IMR-90 (cell line): ENCODE data around the gene IQSEC3. TPM values are rescaled to one million over a fixed set of nuclear protein-coding genes. Genes with fewer than 3 reads are reported as not detected.

Experiments used
- ATAC-seq: fragments of 200-7000 bp; cut with Tn5 transposase; 2 replicates; pipeline ENCODE4 v1.9.1; 2020; ENCODE audit warnings: low read depth, mild to moderate bottlenecking, moderate library complexity
- BruUV-seq: library from RNA; stranded (reverse); fragments of 400-500 nt; replicated peaks from 2 replicates; lab custom pipeline; 2021; lab: Mats Ljungman, UMichigan
- CTCF ChIA-PET: fragments of 300-600 bp; formaldehyde crosslinking; extraction: SDS; loops from one replicate; lab custom pipeline; 2021; ENCODE audit warnings: antibody characterized with exemption; lab: Yijun Ruan, JAX
- POLR2A ChIA-PET: fragments of 300-600 bp; sonication (Branson Sonifier 250); formaldehyde crosslinking; loops from one replicate; lab custom pipeline; 2022; ENCODE audit warnings: antibody characterized with exemption; ENCODE audit not compliant: unreplicated experiment; lab: Charles Lee
- DNase-seq: peaks from one replicate; pipeline ENCODE4 v3.0.0; 2013
- H2AFZ ChIP-seq: replicated peaks from 2 replicates; pipeline ENCODE3; 2013; ENCODE audit warnings: low read length, mild to moderate bottlenecking; ENCODE audit not compliant: poor library complexity
- H2AK5ac ChIP-seq: 2 replicates; pipeline ENCODE4 v1.6.1; 2013; ENCODE audit warnings: low read depth, low read length, inconsistent platforms
- H2AK9ac ChIP-seq: replicated peaks from 2 replicates; pipeline ENCODE3; 2013; ENCODE audit warnings: mild to moderate bottlenecking, low read depth, low read length, moderate library complexity; ENCODE audit not compliant: poor library complexity
- H2BK120ac ChIP-seq: 2 replicates; pipeline ENCODE4 v1.6.1; 2013; ENCODE audit warnings: low read depth, low read length, inconsistent platforms
- H2BK15ac ChIP-seq: 3 replicates; pipeline ENCODE4 v1.6.1; 2013; ENCODE audit warnings: low read depth, low read length, inconsistent platforms
- H2BK20ac ChIP-seq: 2 replicates; pipeline ENCODE4 v1.6.1; 2013; ENCODE audit warnings: low read depth, mild to moderate bottlenecking, inconsistent platforms, low read length, moderate library complexity
- H2BK5ac ChIP-seq: 2 replicates; pipeline ENCODE4 v1.6.1; 2013; ENCODE audit warnings: mild to moderate bottlenecking, low read depth, low read length, inconsistent platforms; ENCODE audit not compliant: poor library complexity, severe bottlenecking
- H3K14ac ChIP-seq: replicated peaks from 2 replicates; pipeline ENCODE4 v1.6.1; 2013; ENCODE audit warnings: low read depth, low read length, inconsistent platforms
- H3K18ac ChIP-seq: 2 replicates; pipeline ENCODE4 v1.6.1; 2013; ENCODE audit warnings: low read depth, low read length, control low read depth
- H3K23ac ChIP-seq: 2 replicates; pipeline ENCODE4 v1.6.1; 2013; ENCODE audit warnings: low read depth, low read length, inconsistent platforms
- H3K27ac ChIP-seq: 2 replicates; pipeline ENCODE4 v1.5.1; 2013; ENCODE audit warnings: mild to moderate bottlenecking, control low read depth, low read length; ENCODE audit not compliant: insufficient read depth
- H3K27me3 ChIP-seq: 2 replicates; pipeline ENCODE4 v1.6.1; 2013; ENCODE audit warnings: low read length; ENCODE audit not compliant: control insufficient read depth, insufficient read depth
- H3K36me3 ChIP-seq: 2 replicates; pipeline ENCODE4 v1.6.1; 2013; ENCODE audit warnings: low read length, mixed read lengths; ENCODE audit not compliant: control insufficient read depth, insufficient read depth
- H3K4ac ChIP-seq: 2 replicates; pipeline ENCODE4 v1.6.1; 2013; ENCODE audit warnings: low read depth, low read length, inconsistent platforms
- H3K4me1 ChIP-seq: 2 replicates; pipeline ENCODE4 v1.6.1; 2013; ENCODE audit warnings: low read length, mixed read lengths; ENCODE audit not compliant: control insufficient read depth, insufficient read depth
- H3K4me2 ChIP-seq: 2 replicates; pipeline ENCODE4 v1.6.1; 2013; ENCODE audit warnings: low read depth, mild to moderate bottlenecking, control low read depth, low read length, moderate library complexity
- H3K4me3 ChIP-seq: 2 replicates; pipeline ENCODE4 v1.5.1; 2013; ENCODE audit warnings: low read depth, mild to moderate bottlenecking, control low read depth, low read length, moderate library complexity; ENCODE audit not compliant: insufficient read depth
- H3K56ac ChIP-seq: 2 replicates; pipeline ENCODE4 v1.6.1; 2013; ENCODE audit warnings: low read length, inconsistent platforms; ENCODE audit not compliant: insufficient read depth; ENCODE audit errors: extremely low read depth
- H3K79me1 ChIP-seq, 2 experiments: 2 replicates each; pipeline ENCODE4 v1.6.1; 2013; ENCODE audit warnings: low read length in 2 of 2, inconsistent platforms in 1 of 2, low read depth in 1 of 2
- H3K9ac ChIP-seq: 2 replicates; pipeline ENCODE4 v1.6.1; 2013; ENCODE audit warnings: low read depth, low read length, control low read depth
- H3K9me1 ChIP-seq: 2 replicates; pipeline ENCODE4 v1.6.1; 2013; ENCODE audit warnings: low read length, inconsistent platforms; ENCODE audit not compliant: insufficient read depth
- H3K9me3 ChIP-seq: 2 replicates; pipeline ENCODE4 v1.6.1; 2013; ENCODE audit warnings: low read length; ENCODE audit not compliant: control insufficient read depth, insufficient read depth
- H4K20me1 ChIP-seq: 2 replicates; pipeline ENCODE4 v1.6.1; 2013; ENCODE audit warnings: low read length, inconsistent platforms; ENCODE audit not compliant: insufficient read depth
- H4K5ac ChIP-seq: 2 replicates; pipeline ENCODE4 v1.6.1; 2013; ENCODE audit warnings: mild to moderate bottlenecking, low read depth, low read length, control low read depth
- H4K8ac ChIP-seq, 2 experiments: 2 replicates each; pipeline ENCODE4 v1.6.1; 2013; ENCODE audit warnings: low read depth in 2 of 2, low read length in 2 of 2, control low read depth in 1 of 2, inconsistent platforms in 1 of 2
- H4K91ac ChIP-seq: 2 replicates; pipeline ENCODE4 v1.6.1; 2013; ENCODE audit warnings: low read depth, low read length, inconsistent platforms; ENCODE audit not compliant: insufficient read depth
- MAFK ChIP-seq: IDR thresholded peaks from 2 replicates; pipeline ENCODE4 v1.6.1; 2012; ENCODE audit warnings: low read depth, low read length, improper control_type of control experiment
- MXI1 ChIP-seq: IDR thresholded peaks from 2 replicates; pipeline ENCODE4 v1.6.1; 2012; ENCODE audit warnings: low read depth, mild to moderate bottlenecking, low read length, moderate library complexity, borderline replicate concordance
- RAD21 ChIP-seq: IDR thresholded peaks from 2 replicates; pipeline ENCODE4 v1.6.1; 2012; ENCODE audit warnings: low read length, improper control_type of control experiment
- RCOR1 ChIP-seq: IDR thresholded peaks from 2 replicates; pipeline ENCODE4 v1.6.1; 2012; ENCODE audit warnings: mild to moderate bottlenecking, low read length, improper control_type of control experiment; ENCODE audit not compliant: insufficient replicate concordance
- WGBS, 2 experiments: methylation state at CpG; one replicate each; pipeline versions ENCODE4 v1.1.5 to v1.1.7; 2013; ENCODE audit warnings: missing lambda C conversion rate in 2 of 2; ENCODE audit not compliant: insufficient read length in 1 of 2; ENCODE audit errors: extremely low coverage in 2 of 2; 5-methylcytosine and 5-hydroxymethylcytosine counted together
- dilution Hi-C: fragments of 300-500 bp; cut with HindIII; formaldehyde crosslinking; loops from one replicate; pipeline ENCODE4 v1.14.3; 2018; ENCODE audit warnings: low sequenced_read_pairs; ENCODE audit not compliant: unreplicated experiment
- in situ Hi-C: fragments of 300-500 bp; cut with MboI; formaldehyde crosslinking; loops from 3 replicates; pipeline ENCODE4 v1.14.3; 2019; ENCODE audit warnings: low sequenced_read_pairs, inconsistent platforms, mixed read lengths
- intact Hi-C: fragments of 100-400 bp; cut with micrococcal nuclease; formaldehyde crosslinking; loops from 2 replicates; pipeline ENCODE4 v1.10.0; 2022
- polyA plus RNA-seq, 3 experiments: library from polyadenylated mRNA; depleted of rRNA; stranded (reverse); fragments of >200 nt; gene quantifications; 2 replicates each; pipeline ENCODE4 v1.2.3, GENCODE V29; 2012; ENCODE audit warnings: low replicate concordance in 1 of 3
- total RNA-seq: library from RNA; depleted of rRNA; stranded (reverse); fragments of >200 nt; gene quantifications from 2 replicates; pipeline ENCODE4 v1.2.3, GENCODE V29; 2012

The IQSEC3 gene
- total and polyA plus RNA-seq, 2 of the 4 experiments (the other 2 are of a cell fraction) = 0.10 TPM; not detected in 1

- Histone ChIP-seq H2BK120ac (no peak overlapping the region), H3K79me1 (no peaks in the 10 kb centered on the region), H3K4me1 (peaks cover 7% of the 10 kb centered on the region; the same call in 1 of the 2 replicates), H4K20me1 (no peaks in the 10 kb centered on the region), H4K8ac (no peak overlapping the region), H2BK20ac (no peak overlapping the region), H2AK5ac (no peak overlapping the region), H3K27ac (no peak overlapping the region), H3K27me3 (peaks cover 54% of the 10 kb centered on the region), H3K56ac (no peak overlapping the region), H3K18ac (no peak overlapping the region), H3K9ac (no peak overlapping the region), H3K4me3 (no peak overlapping the region), H3K23ac (no peak overlapping the region), H3K9me1 (no peaks in the 10 kb centered on the region), H2BK5ac (no peak overlapping the region), H2BK15ac (no peak overlapping the region), H4K91ac (no peak overlapping the region), H4K5ac (no peak overlapping the region), H2AK9ac (peak overlapping the region; percentile 37), H3K14ac (no peak overlapping the region), H3K4ac (no peak overlapping the region), H3K36me3 (no peaks in the 10 kb centered on the region), H2AFZ (peak overlapping the region; percentile 72), H3K9me3 (no peaks in the 10 kb centered on the region), H3K4me2 (no peak overlapping the region)
- no CpG with 5 or more reads among the region's 19 CpGs for WGBS, 2 experiments
- ChIA-PET POLR2A (no interaction called here), CTCF (no interaction called here)
- no TSS peak for BruUV-seq
- TF ChIP-seq MAFK = peak; percentile 83
- TF ChIP-seq RAD21 = no peak
- TF ChIP-seq MXI1 = no peak
- TF ChIP-seq RCOR1 = no peak
- intact Hi-C loops = no loop called here
- in situ Hi-C loops = no loop called here
- ATAC-seq = no peak
- dilution Hi-C loops = no loop called here
- no peak for DNase-seq
These were observed 77.5 kb downstream of the IQSEC3 start for GRCh38 chr12:143964-144649.
